COR-L47 (cell line): ENCODE results near the gene ATXN1.
A peak's percentile ranks its signal among the peaks of the same experiment; 100 is the strongest.

Experiments used
- DNase-seq: peaks from one replicate; lab custom pipeline; 2025; lab: John Stamatoyannopoulos, UW

ATXN1 gene

DNA sequence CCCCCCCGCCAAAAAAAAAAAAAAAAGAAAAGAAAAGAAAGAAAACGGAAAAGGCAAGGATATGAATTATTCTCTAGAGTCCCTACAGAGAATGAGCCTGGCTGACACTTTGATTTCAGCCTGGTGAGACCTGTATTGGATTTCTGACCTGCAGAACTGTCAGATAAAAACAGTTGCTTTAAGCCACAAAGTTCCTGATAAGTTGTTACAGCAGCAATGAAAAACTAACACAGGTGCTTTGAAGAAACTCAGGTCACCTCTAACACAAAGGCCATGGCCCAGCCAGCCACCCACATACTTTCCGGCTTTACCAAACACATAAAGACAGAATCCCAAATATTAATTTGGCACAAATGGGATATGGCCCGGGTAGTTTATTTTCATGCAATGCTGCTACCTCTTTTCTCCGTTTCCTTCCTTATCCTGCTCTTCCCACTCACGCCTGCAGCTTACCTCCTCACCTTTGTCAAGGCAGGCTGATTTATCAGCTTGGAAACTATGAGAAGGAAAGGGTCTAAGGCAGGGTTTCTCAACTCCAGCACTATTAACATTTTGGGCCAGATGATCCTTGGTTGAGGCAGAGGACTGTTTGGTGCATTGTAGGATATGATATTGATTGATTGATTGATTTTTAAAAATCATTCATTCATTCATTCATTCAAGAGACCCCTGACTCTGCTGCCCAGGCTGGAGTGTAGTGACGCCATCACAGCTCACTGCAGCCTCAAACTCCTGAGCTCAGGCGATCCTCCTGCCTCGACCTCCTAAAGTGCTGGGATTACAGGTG lies 88.1 kb downstream of the ATXN1 start:
- no peak for DNase-seq

DNA sequence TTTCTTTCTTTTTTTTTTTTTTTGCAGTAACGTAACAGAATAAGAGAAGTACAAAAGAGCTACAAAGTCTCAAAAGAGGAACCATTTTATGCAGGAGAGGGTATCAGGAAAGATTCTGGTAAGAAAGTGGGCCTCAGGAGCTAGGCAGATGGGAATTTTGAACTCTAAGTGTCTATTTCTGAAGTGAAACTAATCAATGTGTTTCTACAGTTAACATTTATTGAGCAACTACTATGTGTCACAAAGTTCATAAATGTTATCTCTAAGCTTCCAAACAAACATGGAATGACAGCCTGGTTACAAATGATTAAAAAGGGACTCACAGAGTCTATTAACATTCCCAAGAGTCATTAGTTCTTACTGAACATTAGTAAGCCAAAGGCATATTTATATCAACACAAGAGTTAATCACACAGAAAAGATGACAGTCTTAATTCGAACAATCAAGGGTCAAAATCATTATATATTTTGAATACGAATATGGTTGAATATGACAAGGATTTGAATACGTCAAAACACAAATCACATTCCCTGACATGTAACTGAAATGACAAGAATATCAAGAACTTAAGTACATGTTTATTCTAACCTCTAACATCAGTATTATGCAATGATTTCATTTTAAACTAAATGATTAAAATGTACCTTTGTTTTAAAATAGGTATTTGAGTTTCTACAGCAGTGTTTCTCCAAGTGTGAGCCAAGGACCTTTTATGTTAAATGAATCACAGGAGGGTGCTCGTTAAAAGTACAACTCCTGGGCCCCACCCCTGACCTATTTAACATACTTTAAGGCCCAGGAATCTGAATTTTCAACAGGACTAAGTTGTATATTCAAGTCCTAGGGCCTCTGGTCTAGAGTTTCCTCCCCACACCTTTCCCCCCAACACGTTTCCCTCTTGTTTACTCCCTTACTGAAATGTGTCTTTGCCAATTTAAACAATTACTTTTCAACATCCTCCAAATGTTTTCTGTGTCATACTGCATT lies 89.7 kb downstream of the ATXN1 start:
- DNase-seq = no peak

DNA sequence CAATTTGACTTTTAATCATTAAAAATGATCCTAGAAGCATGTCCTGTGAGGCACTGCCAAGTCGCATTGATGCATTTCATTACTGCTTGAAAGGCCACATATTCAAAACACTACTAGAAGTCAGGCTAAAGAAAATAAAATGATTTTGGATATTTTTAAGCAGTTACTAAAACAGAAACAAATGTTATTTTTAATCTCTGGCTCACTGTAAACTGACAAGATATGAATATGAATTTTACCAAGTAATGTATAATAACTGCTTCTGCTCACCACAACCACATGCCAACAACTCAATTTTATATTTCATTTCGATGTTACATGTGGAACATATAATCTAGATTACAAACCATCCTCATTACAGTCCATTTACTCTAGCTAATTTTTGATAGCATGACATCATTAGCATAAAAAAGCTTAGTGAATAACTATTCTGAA lies 90.6 kb downstream of the ATXN1 start:
- no peak for DNase-seq

DNA sequence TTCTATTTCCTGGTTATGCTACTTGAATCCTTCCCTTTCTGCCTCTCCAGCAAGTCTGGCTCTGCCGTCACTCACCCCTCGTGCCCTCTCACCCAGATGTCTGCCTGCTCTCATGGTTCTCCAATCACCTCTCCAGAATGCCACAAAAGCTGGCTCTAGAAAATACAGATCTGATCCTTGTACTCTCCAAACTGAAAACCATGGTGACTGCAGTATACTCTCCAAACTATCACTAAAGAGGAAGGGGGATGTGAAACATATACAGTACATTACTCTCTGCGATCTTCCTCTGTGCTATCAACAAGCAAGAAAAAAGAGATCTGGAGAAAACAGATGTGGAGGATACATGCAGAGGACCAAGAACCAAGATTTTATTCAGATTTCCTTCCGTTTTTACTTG lies 91.1 kb downstream of the ATXN1 start:
- DNase-seq = no peak

DNA sequence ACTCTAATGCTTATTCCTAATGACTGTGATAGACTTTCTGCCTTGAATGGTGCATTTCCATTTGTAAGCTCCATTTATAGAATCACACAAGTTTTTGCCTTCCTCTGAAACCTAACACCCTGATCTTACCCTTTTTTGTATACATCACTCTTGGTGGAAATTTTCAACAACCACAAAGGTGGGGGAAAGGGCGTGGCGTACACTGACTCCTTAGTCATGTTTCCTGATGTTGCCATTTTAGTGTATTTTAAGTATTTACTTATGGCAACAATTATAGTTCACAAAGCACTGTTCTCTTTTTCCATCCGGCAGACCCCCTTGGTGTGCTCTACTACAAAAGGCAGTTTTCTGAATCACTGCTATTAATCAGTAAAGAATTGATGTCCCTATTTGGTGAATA lies 92.0 kb downstream of the ATXN1 start:
- DNase-seq = peak; percentile 4

DNA sequence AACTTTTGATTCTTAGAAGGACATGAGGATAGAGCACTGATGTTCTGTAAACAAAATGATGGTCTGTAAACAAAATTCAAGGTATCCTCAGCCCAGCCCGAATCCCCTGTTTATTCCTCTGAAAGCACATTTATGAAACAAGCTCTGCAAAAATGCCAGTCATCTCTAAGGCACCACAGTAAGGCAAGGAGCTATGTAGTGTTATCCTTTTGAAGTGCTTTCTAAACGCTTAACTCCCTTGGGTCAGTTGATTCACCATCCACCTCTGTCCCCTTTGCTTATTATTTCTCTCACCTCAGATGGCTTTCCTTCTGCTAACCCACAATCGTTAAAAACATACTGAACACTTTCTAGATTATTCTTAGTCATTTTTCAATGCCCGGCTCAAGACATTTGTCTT lies 93.8 kb downstream of the ATXN1 start:
- DNase-seq = no peak

DNA sequence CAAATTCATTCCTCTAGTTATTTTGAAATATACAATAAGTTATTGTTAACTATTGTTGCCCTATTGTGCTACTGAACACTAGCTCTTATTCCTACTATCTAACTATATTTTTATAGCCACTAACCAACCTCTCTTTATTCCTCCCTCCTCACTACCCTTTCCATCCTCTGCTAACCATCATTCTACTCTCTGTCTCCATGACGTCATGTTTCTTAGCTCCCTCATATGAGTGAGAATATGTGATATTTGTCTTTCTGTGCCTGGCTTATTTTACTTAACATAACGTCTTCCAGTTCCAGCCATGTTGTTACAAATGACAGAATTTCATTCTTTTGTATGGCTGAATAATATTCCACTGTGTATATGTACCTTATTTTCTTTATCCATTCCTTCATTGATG lies 95.3 kb downstream of the ATXN1 start:
- no peak for DNase-seq

DNA sequence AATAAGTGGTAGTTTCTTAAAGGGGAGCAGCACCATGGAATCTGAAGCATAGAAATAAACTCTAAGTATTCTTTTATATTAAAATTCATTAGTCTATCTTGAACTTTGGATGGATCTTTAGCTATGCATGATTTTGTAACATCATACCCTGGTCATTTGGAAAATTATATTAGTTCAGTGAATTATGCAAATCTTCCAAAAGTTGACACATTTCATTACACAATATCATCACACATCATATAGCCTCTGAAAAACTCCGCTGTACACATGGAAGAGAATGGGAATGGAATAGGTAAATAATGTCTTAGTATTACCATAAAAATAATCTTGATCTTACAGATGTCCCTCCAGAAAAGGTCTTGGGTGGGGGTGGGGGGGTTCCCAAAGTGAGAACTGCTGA lies 96.1 kb downstream of the ATXN1 start:
- DNase-seq = no peak

DNA sequence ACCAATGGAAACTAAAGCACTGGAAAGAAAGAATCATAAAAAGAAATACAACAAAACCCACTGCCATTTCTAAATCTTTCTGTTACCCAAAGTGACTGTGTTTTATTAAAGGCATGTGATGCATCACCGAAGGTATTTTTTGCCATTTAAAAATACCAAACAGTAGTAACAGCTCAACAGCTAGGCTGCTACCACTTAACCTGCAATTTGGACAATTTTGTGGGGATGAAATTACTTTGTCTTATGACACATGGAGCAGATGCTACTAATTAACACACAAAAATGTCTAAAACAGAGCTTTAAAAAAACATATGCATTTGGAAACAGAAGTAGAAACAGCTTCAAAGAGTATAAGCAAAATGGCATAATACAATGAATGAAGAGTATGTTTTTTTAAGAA lies 97.4 kb downstream of the ATXN1 start:
- DNase-seq = no peak

DNA sequence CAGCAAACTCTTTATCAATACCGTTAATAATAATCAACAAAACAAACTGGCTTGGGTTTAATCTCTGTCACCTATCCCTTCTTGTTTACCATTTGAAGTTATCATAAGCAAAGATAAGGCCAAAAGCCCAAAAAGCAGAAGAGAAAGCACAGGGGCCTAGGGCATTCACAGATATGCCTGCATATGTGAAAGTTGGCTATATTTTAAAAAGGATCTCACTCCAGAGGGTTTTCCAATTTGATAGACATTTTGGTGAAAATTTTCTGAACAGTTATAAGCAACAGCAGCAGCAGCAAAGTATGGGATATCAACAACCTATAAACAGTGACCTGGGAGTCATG lies 101.1 kb downstream of the ATXN1 start:
- no peak for DNase-seq

DNA sequence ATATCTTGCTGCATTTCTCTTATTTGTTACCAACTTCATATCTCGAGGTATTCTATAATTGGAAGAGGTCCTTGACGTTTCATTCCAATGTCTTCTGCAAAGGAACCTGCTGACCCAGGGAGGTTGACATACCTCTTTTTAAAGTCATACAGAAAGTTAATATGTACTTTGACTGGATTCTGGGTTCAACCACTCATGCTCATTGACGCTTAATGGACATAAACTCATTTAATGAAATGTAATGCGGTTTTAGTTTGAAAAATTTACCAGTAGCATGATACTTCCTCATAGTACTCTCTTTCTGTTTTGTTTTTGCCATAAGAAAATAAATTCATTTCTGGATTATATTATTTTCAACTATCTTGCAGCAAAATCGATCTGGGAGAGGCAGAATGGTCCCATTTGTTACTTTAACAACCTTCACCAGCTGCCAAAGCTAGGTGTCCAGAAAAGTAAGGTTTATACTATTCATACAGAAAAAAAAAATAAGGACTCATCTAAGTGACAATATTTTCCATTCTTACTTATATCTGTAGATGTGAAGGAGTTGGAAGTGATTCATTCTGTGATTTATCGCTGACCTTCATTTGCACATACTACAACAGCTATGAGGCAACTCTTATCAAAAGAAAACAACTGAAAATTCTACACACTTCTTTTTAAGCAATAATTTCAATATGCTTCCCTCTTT lies 101.6 kb downstream of the ATXN1 start:
- no peak for DNase-seq

DNA sequence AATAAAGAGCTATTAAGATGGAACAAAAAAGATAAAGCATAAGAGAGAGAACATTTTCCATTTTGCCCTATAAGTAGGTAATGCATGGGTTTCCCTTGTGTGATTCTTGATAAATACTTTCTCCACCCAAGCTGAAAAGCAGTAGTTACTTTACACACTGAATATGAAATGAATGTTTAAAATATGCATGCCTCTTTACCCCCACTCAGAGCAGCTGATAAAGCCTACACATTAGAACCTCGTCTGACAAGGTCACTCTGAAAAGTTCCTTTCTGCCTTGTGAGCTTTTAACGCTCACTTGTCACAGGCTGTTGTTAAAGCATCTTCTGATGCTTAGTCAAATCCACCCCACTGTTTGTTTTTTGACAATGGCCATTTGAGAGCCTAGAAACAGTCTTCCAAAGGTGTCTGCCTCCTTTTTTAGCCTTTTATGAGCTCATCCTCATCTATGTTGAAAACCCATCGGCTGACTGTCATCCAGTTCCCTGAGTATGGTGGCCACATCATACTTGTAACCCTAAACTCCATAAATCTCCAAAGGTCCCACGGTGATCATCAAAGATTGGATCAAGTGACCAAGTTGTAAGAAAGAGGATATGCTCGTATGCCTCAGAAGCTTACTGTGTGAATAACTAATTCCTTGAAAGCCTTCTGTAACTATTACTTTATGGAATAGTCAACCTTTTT lies 102.8 kb downstream of the ATXN1 start:
- DNase-seq = no peak

DNA sequence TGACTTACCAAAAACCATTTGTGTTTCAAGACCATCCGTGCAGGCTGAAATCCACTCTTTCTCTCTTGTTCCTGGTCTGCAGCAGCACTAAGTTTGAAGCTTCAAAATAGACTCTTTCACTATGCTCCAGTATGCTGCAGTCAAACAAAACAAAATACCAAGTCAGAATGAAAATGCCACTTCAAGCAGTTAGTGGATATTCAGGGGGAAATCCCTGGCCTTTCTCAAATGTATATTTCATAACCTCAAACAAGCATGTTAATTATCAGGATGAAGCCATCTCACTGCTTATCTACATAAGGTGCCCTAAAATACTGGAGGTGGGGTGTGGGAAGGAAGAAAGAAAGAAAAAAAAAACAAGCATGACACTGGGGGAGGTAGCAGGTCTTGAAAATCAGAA lies 103.5 kb downstream of the ATXN1 start:
- no peak for DNase-seq

DNA sequence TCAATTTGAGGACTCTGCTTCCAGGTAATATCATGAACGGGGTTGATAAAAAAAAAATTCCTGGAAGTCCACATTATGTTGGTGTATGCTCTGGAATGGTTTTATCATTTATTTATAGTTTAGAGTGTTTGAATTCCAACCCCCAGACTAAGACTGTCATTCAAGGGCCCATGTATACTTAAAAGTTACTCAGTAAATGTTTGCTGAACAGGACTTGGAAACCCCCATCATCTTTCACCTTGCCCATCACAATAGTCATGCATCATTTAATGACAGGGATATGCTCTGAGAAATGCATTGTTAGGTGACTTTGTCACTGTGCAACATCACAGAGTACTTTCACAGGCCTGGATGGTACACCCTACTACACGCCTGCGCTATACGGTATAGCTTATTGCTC lies 104.8 kb downstream of the ATXN1 start:
- no peak for DNase-seq

DNA sequence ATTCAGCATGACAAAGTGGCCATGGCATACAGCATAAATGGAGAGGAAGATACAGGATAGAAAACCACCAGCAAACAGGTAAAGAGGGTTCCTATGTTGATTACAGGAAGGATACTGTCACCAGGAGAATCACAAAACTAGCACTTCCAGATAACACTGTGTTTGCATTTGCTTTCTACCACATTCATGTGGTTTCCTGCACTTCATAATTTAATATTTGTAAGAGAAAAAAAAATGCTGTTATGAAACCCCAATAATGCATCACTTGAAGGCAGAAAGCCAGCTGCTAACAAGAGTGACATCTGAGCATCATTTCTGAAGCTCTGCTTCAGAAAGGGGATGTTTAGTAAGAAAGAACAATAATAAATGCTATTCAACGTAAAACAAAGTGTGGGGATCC lies 106.6 kb downstream of the ATXN1 start:
- no peak for DNase-seq

DNA sequence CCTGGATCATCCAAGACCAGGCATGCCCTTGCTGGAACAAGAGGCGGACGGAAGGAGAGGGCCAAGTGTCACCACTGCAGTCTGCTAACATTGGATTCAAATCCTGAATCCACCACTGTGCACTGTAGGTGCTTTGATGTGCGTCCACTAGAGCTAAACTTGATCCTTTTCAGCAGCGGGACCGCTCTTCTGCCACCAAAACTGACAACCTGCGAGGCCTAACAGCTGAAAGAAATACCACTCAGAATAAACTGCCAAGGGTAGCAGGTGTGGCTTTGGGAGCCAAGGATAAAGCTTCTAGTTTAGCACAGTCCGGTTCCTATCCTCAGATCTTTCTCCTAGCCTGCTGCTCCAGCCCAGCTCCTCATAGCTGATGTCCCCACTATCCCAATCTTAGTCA lies 108.0 kb downstream of the ATXN1 start:
- DNase-seq = no peak

DNA sequence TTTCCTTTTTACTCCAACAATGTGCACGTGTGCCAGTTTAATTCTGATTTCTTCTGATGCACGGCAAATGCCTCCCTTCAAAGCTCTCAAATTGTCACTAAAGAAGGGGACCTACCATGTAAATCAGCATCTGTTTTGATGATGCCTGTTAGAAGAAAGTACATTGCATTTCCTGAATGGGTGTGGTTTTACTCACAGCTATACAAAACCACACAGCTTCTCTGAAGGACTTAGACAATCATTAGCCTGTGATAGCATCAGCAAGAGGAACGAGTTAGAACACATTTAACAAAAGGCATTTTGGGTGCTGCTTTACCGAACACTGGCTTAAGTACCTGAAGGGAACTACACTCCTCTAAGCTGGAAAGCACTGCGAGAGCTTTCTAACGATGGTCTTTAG lies 109.4 kb downstream of the ATXN1 start:
- DNase-seq = no peak

DNA sequence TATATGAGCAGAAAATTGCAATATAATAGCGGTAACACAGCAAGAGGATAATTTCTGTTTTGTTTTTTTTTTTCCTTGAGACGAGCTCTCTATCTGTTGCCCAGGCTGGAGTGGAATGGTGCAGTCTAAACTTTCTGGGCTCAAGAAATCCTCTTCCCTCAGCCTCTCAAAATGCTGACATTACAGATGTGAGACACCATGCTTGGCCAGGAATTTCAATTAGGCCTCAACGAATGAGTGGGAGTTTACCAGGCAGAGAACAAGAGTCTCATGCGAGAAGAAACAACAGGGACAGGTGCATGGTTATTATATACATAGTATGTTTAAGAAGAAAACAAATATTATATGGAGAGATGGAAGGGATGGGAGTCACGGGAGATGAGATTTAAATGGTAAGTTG lies 111.4 kb downstream of the ATXN1 start:
- no peak for DNase-seq

DNA sequence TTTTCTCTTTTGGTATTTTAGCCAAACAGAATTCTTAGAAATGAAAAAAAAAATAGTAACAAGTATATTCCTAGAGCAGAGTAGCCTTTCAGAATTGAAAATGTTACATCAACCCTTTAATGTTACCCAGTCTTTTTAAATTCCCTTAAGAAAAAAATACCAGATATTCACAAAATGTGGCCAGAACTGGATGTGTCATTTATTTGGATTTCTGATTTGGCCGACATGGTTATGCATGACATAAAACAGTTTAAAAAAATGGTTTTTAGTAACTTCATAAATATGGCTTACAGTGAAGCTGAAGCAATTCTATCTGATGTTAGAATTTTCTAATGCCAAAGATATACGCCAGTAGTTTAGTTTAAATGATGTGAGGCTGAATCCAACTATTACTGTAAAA lies 112.0 kb downstream of the ATXN1 start:
- no peak for DNase-seq

DNA sequence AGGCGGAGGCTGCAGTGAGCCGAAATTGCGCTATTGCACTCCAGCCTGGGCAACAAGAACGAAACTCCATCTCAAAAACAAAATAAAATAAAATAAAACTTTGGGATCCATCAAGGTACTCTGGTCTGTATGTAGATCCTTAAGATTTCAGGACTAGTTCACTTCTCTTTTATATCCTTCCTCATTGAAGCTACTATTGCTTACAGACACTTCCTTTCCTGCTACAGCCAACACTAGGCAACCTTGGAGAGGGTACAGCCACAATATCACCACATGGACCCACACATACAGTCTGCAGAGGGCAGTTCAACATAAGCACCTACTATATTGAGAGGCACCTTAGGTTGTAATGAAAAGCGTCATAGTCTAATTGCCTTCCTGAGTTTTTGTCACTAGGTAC lies 113.3 kb downstream of the ATXN1 start:
- no peak for DNase-seq

DNA sequence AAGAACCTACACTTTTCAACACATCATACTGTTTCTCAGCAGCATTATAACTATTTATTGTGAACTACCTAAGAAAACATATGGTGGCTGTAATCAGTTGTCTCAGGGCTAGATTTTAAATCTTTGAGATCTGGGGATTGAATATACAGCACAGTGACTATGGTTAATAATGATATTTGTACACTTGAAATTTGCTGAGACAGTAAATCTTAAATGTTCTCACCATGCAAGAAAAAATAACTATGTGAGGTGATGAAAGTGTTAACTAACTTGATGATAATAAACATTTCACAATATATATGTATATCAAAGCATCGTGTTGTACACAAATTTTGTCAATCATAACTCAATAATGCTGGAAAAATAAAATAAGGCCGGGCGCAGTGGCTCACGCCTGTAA lies 113.8 kb downstream of the ATXN1 start:
- no peak for DNase-seq
